AG09309 (cell line): ENCODE measurements around the gene TUBA4B.
A peak's percentile ranks its signal among the peaks of the same experiment; 100 is the strongest.

Source experiments
- DNase-seq: peaks from one replicate; pipeline ENCODE4 v3.0.0-alpha.2; 2010; ENCODE audit warnings: low read depth
- H3K4me3 ChIP-seq: 2 replicates; pipeline ENCODE4 v1.5.1; 2011; ENCODE audit warnings: mild to moderate bottlenecking, low read depth, low read length, moderate library complexity; ENCODE audit not compliant: control insufficient read depth
- TF ChIP-seq, protein P1 (sequence below): IDR thresholded peaks from 2 replicates; pipeline ENCODE4 v1.5.1; 2011; ENCODE audit warnings: mild to moderate bottlenecking, low read depth, low read length, inconsistent platforms; ENCODE audit not compliant: insufficient read depth, control insufficient read depth; ENCODE audit errors: missing control alignments

TUBA4B gene

DNA sequence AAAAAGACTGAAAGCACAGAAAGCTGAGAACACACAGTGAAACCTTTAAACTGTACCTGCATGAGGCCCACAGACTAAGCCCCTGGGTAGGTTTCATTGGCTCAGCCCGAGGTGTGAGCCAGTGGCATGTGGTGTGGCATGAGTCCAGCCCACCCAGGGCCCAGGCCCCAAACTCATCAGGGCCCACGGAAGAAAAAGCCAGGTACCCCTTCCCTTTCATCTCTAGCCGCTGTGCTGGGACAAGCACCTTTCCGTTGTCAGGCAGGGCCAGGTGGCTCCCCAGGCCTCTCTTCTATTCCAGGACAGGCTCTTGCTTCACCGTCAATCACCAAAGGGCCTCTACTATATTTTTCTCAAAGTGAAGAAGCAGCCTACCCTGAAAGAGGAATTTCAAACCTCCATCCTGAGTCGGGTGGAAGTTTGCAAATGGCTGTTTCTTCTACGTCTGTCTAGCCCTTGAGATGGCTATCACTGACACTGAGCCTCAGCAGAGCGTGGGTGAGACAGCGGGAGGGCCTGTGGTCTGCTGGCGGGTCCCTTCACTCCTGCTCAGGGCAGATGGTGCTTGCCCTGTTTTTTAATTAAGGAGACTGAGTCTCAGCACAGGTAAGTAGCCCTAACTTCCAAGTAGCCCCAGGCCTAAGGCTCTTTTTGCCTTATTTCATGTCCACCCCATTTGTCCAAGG, 34.7 kb downstream of the TUBA4B start:
- no peak overlapping the region for H3K4me3 ChIP-seq
- TF ChIP-seq, protein P1, sequence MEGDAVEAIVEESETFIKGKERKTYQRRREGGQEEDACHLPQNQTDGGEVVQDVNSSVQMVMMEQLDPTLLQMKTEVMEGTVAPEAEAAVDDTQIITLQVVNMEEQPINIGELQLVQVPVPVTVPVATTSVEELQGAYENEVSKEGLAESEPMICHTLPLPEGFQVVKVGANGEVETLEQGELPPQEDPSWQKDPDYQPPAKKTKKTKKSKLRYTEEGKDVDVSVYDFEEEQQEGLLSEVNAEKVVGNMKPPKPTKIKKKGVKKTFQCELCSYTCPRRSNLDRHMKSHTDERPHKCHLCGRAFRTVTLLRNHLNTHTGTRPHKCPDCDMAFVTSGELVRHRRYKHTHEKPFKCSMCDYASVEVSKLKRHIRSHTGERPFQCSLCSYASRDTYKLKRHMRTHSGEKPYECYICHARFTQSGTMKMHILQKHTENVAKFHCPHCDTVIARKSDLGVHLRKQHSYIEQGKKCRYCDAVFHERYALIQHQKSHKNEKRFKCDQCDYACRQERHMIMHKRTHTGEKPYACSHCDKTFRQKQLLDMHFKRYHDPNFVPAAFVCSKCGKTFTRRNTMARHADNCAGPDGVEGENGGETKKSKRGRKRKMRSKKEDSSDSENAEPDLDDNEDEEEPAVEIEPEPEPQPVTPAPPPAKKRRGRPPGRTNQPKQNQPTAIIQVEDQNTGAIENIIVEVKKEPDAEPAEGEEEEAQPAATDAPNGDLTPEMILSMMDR: no peak
- no peak for DNase-seq

DNA sequence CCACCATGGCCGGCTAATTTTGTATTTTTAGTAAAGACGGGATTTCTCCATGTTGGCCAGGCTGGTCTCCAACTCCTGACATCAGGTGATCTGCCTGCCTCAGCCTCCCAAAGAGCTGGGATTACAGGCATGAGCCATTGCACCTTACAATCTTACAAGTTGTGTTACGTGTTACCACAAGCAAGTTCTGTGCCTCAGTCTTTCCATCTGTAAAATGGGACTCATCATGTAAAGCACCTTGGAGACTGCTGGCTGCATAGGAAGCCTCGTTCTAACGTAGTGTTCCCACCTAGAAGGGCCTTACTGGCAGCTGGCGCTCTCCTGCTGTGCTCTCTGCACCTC, 36.1 kb downstream of the TUBA4B start:
- no peak for DNase-seq
- no peak overlapping the region for H3K4me3 ChIP-seq
- TF ChIP-seq, protein P1: no peak

DNA sequence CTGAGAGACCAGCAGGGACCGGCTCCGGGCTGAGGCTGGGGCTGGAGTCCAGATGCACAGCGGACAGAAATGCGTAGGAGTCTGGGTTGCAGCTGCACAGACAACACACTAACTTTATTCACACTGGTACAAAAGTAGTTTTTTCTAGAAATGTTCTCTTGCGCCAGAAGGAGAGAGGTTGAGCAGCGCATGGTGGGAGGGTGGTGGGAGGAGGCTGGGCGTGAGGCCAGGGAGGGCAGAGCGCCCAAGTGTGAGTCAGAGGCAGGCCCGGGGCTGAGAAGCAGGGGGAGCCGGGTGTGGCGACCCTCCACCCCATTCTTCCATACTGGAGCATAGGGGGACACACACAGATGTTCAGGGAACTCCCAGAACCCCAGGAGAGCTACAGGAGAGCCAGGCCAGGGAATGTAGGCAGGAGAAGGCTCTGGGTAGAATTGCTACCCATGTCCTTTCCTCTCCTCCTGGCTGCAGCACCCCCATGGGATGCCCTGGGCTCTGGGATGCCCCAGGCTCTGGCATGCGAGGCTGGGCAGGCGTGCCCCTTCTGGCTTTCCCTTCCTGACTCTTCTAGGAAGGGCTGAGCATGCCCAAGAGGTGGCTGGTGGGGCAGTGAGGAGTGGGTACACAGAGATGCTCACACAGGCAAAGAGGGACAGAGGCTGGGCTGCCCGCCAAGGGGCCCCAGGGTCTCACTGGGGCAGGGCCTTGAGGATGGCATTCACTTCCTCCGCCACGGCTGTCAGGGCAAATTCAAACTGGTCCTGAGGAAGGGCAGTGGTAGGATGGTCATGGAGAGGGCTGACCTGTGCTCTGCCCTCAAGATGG, 36.7 kb downstream of the TUBA4B start:
- no peak overlapping the region for H3K4me3 ChIP-seq
- TF ChIP-seq, protein P1: no peak
- peak; percentile 76 for DNase-seq

DNA sequence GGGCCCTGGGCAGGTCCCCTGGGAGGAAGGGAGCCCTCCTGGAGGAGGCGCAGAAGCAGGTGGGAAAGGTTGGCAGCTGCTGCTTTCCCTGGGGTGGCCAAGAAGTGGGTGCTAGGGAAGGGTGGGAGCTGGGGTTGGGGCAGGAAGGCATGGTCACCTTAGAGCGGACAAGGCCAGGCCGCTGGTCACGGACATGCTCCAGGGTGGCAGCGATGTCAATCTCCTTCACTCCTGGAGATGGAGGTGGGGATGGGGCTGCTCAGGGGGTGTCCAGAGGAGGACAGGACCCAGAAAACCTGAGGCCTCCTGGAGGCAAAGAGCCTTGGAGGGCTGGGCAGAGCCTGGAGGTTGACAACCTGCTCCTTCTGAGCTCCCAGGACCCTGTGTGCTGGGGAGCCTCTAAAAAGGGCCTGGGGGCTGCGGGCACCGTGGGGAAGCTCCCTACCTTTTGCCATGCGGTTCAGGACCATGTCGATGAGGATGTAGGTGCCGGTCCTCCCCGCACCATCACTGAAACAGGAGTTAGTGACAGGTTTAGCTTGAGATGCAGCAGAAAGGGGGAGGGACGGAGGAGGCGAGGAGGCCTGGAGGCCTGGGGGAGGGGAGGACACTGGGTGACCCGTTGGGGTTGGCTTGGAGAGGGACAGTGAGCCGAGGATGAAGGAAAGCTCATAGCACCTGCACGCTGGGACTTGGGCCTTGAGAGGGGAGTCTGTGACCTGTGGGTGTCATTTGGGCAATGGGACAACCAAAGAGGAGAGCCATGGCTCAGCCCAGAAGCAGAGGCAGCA, 37.5 kb downstream of the TUBA4B start:
- no peak for DNase-seq
- no peak overlapping the region for H3K4me3 ChIP-seq
- TF ChIP-seq, protein P1: no peak

DNA sequence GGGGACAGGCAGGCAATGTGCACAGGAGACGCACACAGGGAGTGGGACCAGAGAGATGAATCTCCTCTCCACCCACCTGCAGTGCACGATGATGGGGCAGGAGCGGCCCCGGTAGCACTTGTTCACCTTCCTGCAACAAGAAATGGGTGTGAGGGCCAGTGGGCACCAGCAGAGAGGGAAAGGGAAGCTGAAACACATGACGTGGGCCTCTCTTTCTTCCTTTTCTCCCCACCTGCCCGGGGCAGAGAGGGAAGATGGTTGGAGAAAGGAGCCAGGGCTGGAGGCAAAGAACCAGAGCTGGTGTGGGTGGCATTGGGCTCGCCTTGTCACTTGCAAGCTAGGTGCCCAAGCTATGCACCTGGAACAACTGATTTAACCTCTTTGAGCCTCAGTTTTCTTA, 38.4 kb downstream of the TUBA4B start:
- TF ChIP-seq, protein P1: no peak
- DNase-seq: no peak
- no peak overlapping the region for H3K4me3 ChIP-seq

DNA sequence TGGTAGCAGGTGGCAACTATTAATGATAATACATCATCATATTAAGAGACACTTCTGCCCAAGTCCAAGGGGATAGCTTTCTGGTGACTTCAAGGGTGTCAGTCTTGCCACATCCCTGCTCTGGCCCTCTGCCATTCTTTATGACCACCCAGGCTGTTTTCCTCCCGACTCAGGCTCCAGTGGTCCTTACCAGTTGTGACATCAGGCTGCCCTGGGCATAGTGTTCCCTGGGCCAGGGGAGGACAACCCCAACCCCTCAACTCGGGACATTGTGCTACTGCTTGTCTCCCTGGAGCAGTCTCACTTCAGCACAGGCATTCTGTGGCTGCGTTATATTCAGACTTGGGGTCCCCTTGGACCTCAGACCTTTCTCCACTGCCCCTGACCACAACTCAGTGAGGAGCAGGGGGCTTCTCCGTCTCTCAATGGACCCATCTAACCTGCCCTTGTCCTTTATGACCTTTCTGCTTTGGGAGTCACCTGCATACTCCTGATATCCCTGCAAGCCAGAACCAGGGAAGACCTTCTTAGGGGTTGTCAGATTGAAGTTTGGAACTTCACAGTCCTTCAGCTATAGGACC, 39.0 kb downstream of the TUBA4B start:
- TF ChIP-seq, protein P1: no peak
- H3K4me3 ChIP-seq: no peak overlapping the region
- DNase-seq: no peak
